DMS 273 (cell line): Measurements from ENCODE around the gene LY86.
"Not testable (repeated sequence)": the region's sequence is repeated elsewhere in the genome, so short reads cannot be mapped to it uniquely, and the experiment has no call there.

Source experiments
- DNase-seq: peaks from one replicate; lab custom pipeline; 2025; ENCODE audit not compliant: unreplicated experiment; lab: John Stamatoyannopoulos, UW

LY86 gene

DNA sequence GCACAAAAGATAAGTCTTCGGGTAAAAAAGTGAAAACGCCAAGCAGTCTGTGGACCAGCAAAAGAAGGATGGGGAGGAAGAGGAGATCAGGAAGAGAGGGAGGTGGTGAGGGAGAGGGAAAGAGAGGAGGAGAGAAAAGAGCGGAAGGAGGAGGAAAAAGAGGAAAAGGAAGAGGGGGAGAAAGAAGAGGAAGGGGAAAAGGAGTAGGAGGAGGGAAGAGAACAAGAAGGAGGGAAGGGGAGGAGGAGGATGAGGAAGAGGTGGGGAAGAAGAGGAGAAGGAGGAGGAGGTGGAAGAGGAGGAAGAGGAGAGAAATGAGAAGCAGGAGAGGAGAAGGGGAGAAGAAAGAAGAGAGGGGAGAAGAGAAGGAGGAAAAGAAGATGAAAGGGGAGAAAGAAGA, 6.5 kb downstream of the LY86 start:
- DNase-seq, result no peak

DNA sequence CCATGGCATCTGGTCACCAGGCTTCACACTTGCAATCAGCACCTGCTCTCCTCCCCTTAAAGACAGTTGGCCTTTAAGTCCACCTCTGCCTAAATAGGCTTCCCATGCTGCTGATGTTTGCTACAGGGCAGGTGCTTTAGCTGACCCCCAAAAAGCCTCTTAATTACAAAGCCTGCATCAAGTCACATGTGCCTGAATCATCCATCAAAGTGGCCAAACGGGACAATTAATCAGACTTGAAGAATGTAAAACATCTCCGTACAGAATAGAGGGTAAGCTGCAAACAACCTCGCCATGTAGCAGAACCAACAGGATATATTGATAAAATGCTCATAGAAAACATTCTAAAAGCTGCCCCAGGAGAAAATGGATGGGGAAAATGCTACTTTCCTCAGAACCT, 7.4 kb downstream of the LY86 start:
- DNase-seq, result no peak

DNA sequence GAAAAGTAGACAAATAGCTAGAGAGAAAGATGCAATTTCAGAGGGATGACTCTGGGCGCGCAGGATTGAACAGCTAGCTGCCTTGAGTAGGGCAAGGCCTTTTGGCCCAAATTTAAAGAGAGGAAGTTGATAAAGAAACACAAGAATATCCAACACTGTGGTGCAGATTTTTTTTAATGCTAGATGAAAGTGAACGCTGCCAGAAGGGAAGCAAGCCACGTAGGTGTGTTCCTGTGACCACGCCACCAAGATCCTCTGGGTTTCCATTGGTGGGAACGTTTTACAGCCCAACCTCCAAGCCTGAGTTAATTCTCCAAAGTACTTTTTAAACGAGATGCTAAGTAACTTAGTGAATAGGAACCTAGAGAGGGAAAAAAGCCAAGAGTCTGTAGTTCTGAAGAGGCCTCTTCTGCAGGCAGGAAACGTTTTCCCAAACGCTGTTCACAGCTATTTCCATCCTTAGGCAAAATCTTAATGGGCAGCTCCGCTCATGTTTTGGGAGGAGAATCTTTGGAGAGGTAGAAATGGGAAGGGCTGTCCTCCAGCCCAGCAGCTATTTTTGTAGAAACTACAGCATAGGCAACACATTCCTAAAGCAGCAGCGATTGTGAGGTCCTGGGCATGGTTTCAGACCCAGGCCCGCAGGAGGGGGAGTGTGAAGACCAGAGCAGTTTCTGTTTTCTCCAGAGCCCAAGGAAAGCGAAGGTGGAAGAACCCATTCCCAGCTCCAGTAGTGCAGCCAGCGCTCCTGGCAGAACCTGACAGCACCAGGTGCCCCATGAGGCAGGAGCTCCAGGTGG, 8.2 kb downstream of the LY86 start:
- no peak for DNase-seq

DNA sequence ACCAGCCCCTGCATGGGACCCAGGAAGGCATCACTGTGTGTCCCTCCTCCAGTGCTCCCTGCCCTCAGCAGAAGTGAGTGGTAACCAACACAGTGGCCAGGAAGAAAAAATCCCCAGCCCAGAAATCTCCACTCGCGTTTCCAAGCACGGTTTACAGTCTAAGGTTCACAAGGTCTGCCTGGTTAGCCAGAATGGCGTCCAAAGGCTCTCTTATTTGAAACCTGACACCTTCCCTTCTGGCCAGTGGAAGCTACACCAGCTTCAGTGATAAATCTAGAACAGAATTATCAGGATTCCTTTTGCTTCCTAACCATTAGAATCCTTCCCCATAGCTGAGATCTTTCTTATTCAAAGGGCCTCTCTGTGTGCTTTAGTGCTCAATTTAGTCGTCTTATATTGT, 9.2 kb downstream of the LY86 start:
- DNase-seq, result peak; percentile 52

DNA sequence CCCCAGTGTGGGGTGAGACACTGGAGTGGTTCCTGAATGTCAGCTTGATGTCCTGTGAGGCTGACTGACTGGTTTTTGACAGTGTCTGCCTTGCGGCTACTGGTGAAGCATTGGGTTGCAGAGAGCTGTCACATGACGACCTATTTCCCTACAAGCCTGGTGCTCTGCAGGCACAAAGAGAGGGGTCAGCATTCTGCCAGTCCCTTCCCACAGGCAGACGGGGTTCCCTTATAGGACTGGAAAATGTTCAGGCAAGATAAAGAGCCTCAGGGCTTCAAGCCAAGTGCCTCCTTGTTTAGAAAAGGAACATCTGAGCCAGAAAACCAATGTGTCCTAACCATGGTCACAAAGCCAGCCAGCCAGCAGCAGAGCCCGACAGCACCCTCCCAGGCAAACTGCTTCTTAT, 11.0 kb downstream of the LY86 start:
- no peak for DNase-seq

DNA sequence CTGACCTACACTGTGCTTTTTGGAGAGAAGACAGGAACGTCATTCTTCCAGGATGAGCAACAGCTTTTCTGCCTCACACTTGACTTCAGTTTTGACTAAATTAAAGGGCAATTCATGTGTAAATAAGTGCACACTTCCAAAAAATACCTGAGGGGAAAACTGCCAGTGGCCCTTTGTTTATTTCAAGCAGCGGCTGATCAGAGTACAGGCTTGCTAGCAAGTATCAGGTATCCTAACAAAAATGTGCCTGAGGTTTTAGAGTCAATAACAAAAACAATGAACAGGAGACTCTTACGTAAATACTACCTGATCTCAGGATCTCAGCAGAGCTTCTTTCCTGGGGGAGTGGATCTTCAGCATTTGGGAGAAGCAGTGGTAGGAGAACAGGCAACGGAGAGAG, 12.4 kb downstream of the LY86 start:
- no peak for DNase-seq

DNA sequence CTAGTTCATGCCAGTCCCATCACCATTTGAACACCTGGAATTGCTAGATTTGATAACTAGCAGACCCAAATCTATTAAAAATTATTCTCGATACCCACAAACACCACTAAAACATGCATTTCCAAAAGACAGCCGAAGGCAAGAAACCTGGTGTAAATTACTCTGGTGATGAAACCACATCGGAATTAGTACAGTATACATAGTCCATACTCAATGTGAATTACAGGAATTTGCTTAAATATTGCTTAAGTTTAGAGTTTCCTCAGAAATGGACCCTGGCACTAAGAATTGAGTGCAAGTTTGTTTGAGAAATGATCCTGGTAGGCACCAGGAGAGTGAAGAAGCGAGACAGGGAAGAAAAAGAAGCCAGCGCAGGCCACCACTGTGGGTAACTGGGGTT, 13.7 kb downstream of the LY86 start:
- DNase-seq, result no peak

DNA sequence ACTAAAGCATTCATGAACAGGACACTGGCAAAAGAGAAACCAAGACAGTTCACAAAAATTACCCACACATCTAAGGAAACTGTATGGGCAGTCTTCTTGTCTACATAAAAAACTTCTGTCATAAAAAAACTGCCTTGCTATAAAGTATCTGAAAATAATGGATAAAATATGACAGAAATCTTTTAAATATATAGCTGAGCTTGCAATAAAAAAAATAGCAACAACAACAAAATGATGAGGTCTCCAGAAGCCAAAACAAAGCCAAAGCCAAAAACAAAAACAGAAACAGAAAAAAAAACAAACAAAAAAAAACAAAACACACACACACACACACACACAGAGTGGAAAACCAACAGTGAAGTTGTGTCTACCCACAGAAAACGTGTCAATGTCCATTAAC, 14.8 kb downstream of the LY86 start:
- DNase-seq, result no peak

DNA sequence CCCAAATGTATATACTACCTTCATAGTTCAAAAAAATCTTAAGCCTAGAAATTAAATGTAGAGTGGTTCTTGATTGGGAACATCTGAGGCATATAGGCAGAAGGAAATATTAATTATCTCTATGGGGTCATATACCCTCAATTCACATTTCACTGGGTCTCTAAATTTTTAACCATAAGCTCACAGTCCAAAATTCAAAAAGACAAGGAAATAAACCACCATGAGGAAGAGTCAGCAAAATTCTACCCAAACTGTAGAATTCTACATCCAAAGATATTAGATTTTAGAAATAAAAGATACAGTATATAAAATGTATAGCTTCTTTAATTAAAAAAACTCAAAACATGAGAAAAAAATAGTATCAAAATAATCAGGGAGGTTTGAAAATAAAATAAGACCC, 15.5 kb downstream of the LY86 start:
- no peak for DNase-seq

DNA sequence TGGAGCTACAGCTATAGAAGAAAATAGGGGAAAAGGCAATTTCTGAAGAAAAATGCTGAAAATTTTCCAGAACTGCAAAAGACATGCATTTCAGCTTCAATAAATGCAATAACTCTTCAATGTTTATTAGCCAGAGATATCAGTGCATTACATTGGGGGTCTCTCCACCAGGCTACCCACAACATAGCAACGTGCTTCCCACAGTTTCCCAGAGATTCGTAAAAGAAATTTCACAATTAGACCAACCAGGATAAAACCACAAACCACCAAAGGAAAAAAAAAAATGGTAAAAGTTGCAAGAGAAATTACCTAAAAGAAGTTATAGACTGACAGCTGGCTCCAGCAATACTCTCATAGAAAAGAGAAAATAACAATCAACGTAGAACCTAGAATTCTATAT, 16.0 kb downstream of the LY86 start:
- DNase-seq, result no peak

DNA sequence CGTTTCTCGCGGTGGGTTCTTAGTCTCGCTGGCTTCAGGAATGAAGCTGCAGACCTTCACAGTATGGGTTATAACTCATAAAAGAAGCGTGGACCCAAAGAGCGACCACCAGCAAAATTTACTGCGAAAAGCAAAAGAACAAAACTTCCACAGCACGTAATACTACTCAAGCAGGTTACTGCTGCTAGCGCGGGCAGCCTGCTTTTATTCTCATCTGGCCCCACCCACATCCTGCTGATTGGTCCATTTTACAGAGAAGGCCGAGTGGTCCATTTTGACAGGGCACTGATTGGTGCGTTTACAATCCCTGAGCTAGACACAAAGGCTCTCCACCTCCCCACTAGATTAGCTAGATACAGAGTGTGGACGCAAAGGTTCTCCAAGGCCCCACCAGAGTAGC, 17.4 kb downstream of the LY86 start:
- no peak for DNase-seq

DNA sequence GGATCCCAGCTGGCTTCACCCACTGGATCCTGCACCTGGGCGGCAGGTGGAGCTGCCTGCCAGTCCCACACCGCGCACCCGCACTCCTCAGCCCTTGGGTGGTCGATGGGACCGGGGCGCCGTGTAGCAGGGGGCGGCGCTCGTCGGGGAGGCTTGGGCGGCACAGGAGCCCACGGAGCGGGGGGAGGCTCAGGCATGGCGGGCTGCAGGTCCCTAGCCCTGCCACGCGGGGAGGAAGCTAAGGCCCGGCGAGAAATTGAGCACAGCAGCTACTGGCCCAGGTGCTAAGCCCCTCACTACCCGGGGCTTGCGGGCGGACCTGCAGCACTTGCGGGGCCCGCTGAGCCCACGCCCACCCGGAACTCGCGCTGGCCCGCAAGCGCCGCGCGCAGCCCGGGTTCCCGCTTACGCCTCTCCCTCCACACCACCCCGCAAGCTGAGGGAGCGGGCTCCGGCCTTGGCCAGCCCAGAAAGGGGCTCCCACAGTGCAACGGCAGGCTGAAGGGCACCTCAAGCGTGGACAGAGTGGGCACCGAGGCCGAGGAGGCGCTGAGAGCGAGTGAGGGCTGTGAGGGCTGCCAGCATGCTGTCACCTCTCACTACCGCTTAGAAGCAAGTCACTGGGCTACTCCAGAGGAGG, 18.0 kb downstream of the LY86 start:
- not testable (repeated sequence) for DNase-seq

DNA sequence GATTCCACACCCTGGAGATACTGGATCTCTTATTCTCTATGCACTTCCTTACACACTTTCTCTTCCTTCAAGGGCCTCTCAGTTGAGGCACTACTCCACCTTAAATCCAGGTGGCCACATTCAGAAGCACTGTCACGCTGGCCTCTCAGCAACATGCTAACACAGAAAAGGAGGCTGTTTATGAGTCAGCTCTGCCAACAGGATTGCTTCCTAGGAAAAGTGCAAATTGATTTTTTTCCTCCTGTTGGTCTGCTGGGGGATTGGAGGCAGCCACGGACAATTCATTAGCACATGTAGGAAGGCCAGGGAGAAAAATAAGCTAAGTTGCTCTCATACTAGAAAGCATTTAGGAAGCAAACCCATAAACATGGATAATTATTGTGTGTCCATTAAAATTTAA, 20.9 kb downstream of the LY86 start:
- DNase-seq, result no peak

DNA sequence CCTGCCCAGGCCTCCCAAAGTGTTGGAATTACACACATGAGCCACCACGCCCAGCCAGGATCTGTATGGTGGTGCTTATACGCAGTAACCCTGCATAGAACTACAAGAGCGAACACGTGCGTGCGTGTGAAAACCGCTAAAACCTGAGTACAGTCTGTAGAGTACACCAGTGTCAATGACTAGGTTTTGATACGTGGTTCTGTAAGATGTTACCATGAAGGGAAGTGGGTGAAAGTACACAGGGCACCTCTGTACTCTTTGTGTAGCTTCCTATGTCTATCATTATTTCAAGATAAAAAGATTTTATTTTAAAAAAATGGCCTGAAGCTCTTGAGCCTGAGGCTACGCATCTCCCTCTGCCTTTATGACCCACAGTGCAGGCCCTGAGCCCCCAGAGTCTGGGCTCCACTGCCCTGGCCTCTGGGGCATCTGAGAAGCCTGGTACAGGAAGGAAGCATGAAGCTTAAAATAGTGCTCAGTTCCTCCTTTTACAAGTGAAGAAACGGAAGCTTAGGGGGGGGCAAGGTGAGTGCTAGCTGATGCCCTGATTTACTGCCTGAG, 21.6 kb downstream of the LY86 start:
- DNase-seq, result no peak

DNA sequence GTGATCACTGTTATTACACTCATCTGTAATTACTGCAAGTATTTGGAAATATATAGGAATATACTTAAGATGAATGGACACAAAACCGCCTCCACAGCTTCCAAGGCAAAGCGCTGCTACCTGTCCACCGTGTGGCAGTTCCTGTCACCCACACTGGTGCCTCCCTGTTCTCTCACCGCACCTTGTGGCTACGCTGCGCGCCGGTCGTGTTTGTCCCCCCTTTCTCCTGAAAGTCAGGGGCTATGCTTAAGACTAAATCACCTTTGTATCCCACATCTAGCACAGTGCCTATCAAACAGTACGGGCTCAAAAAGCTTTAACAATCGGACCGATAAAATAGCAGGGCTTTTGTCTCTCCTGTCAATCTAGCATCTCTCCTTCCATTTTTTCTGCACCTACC, 23.0 kb downstream of the LY86 start:
- DNase-seq, result no peak

DNA sequence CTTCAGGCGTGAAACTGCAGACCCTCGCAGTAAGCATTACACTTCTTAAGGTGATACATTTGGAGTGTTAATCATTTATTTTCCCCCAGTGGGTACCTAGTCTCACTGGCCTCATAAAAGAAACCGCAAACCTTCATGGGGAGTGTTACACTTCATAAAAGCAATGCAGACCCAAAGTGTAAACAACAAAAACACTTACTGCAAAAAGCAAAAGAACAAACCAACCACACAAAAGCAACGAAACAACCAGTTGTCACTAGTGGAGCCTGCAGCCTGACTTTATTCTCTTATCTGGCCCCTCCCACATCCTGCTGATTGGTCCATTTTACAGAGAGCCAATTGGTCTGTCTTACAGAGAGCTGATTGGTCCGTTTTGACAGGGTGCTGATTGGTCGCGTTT, 23.8 kb downstream of the LY86 start:
- no peak for DNase-seq

DNA sequence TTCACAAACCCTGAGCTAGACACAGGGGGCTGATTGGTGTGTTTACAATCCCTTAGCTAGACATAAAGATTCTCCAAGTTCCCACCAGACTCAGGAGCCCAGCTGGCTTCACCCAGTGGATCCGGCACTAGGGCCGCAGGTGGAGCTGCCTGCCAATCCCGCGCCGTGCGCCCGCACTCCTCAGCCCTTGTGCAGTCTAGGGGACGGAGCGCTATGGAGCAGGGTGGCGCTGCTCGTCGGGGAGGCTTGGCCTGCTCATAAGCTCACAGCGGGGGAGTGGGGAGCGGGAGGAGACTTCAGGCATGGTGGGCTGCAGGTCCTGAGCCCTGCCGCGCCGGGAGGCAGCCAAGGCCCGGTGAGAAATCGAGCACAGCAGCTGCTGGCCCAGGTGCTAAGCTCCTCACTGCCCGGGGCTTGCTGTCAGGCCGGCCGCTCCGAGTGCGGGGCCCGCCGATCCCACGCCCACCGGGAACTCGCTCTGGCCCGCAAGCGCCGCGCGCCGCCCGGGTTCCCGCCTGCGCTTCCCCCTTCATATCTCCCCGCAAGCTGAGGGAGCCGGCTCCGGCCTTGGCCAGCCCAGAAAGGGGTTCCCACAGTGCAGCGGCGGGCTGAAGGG, 24.7 kb downstream of the LY86 start:
- DNase-seq, result not testable (repeated sequence)

DNA sequence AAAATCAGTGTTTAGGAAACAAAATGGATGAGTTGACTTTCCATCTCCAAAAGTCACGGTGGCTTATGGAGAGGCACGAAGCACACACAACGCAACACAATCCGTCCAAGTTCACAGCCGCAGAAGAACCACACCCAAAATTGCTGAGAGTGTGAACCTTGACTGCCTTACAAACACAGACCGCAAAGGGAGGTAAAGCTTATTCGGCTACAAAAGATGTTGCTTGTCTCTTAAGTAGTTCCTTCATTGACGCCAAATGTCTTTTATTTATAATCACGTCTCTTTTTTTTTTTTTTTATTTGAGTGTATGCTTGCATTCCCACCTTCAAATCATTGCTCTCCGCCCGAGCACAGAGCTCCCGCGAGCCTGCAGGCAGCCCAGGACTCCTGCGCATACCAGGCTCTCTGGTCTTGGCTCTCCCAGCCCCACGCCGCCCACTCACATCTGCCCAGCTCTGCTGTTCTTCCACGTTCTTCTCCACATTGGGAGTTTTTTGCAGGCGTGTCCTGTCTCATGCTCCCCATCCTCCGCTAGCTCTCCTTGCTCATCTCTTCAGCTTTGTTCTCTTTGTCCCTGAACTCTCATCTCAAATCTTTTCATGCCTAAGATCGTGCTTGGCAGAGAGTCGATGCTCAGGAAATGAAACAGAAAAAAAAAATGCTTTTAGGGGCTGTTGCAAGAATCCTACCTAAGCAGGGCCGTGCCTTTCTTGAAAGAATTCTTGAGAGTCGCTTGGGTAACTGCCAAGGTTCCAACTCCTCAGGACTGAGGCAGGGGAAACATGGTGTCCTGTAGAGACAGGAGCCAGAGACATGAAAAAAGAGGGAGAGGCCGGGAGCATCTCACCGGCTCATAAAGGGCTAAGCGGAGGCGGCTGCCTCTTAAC, 25.8 kb downstream of the LY86 start:
- peak; percentile 58 for DNase-seq

DNA sequence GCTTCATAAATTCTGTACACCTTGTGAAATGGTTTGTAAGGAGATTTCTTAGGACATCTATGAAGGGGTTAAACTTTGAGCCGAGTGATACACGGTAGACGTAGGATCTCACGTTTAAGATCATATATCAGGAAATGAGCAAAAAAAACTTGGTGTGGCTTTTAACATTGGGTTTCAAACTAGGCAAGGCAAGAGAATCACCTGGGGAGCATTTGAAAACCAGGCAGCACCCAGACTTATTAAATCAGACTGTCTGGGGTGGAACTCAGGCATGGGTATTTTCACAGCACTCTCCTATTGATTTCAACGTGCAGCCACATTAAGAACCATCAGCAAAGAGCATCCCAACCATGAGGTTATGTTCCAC, 26.4 kb downstream of the LY86 start:
- no peak for DNase-seq

DNA sequence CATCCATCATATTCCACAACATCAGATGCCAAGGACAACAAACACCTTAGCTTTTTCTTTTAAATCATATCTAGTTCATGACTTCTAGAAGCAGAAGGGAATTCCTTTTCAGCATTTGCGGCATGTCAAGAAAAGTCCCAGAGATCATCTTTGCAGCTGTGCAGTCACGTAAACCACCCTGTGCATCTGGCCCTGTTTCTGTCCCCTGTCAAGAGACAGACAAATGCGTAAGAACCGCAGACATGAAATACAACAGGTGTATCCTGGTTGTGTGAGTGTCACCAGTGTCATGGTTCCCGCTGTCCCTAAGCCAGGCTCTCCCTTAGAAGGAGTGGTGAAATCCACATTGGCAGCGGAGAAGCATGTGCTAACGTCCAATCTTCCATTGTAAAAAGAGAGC, 28.1 kb downstream of the LY86 start:
- no peak for DNase-seq
